ENCODE data around the gene NAA50. TPM values are rescaled to one million over a fixed set of nuclear protein-coding genes. Genes with fewer than 3 reads are reported as not detected.

Gene NAA50
- total RNA-seq, 1 donor: 169 TPM

DNA sequence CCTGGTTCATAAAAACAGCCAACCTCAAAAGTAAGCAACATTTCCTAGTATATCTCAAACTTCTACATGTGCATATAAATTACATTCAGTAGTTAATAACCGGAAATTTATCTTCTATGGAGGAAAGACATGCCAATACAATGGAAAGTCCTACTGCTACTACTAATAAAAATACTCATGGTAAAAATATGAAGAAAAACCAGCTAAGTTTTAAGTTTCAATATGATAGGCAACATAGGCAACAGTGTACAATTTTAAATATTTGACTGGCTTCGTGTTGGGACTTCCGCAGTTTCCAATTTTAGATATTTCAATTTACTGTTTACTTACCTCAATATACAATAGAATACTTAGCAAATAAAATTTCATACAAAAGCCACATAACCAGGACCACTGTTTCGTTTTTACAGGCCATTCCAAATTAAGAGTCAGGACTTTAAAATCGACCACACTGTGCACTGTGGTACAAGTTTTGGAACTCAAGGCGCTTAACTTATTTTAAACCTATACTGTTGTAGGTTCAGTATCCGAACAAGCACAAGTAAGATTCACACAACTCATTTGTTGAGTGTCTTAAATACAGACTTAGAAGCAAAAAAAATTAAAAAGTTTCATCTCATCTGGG, 2.9 kb downstream of the NAA50 start:
- Histone ChIP-seq H3K4me3 (ENCODE audit: insufficient read depth, low read length) (peak overlapping the region; percentile 93), H3K27ac (ENCODE audit: low read depth, low read length) (no peak overlapping the region), H3K36me3 (ENCODE audit: insufficient read depth, low read length) (no peaks in the 10 kb centered on the region), H3K79me2 (ENCODE audit: insufficient read depth, low read length) (peaks cover 91% of the 10 kb centered on the region), H3K4me1 (ENCODE audit: insufficient read depth, low read length) (peaks cover 43% of the 10 kb centered on the region), H3K27me3 (ENCODE audit: insufficient read depth, low read length) (no peaks in the 10 kb centered on the region), H3K4me2 (ENCODE audit: insufficient read depth, low read length) (peak overlapping the region; percentile 89), H4K20me1 (ENCODE audit: insufficient read depth, low read length) (peaks cover 43% of the 10 kb centered on the region), H3K9me3 (ENCODE audit: low read depth, low read length) (no peaks in the 10 kb centered on the region), H2AFZ (ENCODE audit: low read length) (no peak overlapping the region)
- DNase-seq (ENCODE audit: insufficient read length, low spot score, missing footprints): peak; percentile 68
- TF ChIP-seq CTCF (IDR thresholded peaks at IDR 0.05; ENCODE audit: extremely low read depth, low read depth, low read length): no peak

- peaks cover 56% of the 10 kb centered on the region for H4K20me1 ChIP-seq (ENCODE audit: insufficient read depth, low read length)
- DNase-seq (ENCODE audit: insufficient read length, low spot score, missing footprints): no peak
These were observed 4.4 kb downstream of the NAA50 start for GRCh38 chr3:113741620-113742019.

DNA sequence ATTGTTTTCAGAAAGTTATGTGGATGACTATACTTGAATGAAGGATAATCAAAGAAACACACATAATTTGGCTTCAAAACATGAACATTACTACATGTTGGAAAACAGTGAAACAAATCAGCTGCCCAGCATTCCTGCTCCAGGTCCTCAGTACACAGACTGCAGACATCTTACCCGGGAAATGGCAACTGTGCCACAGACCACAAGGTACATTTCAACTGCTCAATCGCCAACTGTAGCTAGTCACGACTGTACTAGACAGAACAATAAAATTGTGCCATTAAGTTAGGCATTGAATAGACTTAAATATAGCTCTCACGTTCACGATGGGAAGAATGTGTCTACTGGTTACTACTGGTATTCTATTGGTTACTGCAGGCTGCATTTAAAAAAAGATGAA, 5.0 kb downstream of the NAA50 start:
- H3K4me1 ChIP-seq (ENCODE audit: insufficient read depth, low read length): peaks cover 51% of the 10 kb centered on the region
- H2AFZ ChIP-seq (ENCODE audit: low read length): no peak overlapping the region
- H3K27ac ChIP-seq (ENCODE audit: low read depth, low read length): no peak overlapping the region
- H4K20me1 ChIP-seq (ENCODE audit: insufficient read depth, low read length): peaks cover 62% of the 10 kb centered on the region
- H3K9me3 ChIP-seq (ENCODE audit: low read depth, low read length): no peaks in the 10 kb centered on the region
- no peak for TF ChIP-seq CTCF (IDR thresholded peaks at IDR 0.05; ENCODE audit: extremely low read depth, low read depth, low read length)
- H3K27me3 ChIP-seq (ENCODE audit: insufficient read depth, low read length): no peaks in the 10 kb centered on the region
- H3K4me2 ChIP-seq (ENCODE audit: insufficient read depth, low read length): no peak overlapping the region
- H3K79me2 ChIP-seq (ENCODE audit: insufficient read depth, low read length): peaks cover 99% of the 10 kb centered on the region
- no peak overlapping the region for H3K4me3 ChIP-seq (ENCODE audit: insufficient read depth, low read length)
- DNase-seq (ENCODE audit: insufficient read length, low spot score, missing footprints): no peak
- H3K36me3 ChIP-seq (ENCODE audit: insufficient read depth, low read length): no peaks in the 10 kb centered on the region

More at GRCh38 chr3:113741620-113742019, 4.4 kb downstream of the NAA50 start:
- Histone ChIP-seq H3K27ac (ENCODE audit: low read depth, low read length) (no peak overlapping the region), H2AFZ (ENCODE audit: low read length) (no peak overlapping the region), H3K36me3 (ENCODE audit: insufficient read depth, low read length) (no peaks in the 10 kb centered on the region), H3K27me3 (ENCODE audit: insufficient read depth, low read length) (no peaks in the 10 kb centered on the region), H3K4me2 (ENCODE audit: insufficient read depth, low read length) (no peak overlapping the region), H3K4me3 (ENCODE audit: insufficient read depth, low read length) (no peak overlapping the region), H3K79me2 (ENCODE audit: insufficient read depth, low read length) (peaks cover 94% of the 10 kb centered on the region), H3K4me1 (ENCODE audit: insufficient read depth, low read length) (peaks cover 50% of the 10 kb centered on the region), H3K9me3 (ENCODE audit: low read depth, low read length) (no peaks in the 10 kb centered on the region)
- TF ChIP-seq CTCF (IDR thresholded peaks at IDR 0.05; ENCODE audit: extremely low read depth, low read depth, low read length): no peak

- peak; percentile 65 for DNase-seq (ENCODE audit: insufficient read length, low spot score, missing footprints)
These were observed 9.4 kb downstream of the NAA50 start for GRCh38 chr3:113736548-113737089.

More at GRCh38 chr3:113736548-113737089, 9.4 kb downstream of the NAA50 start:
- H4K20me1 ChIP-seq (ENCODE audit: insufficient read depth, low read length): peaks cover 58% of the 10 kb centered on the region
- H3K9me3 ChIP-seq (ENCODE audit: low read depth, low read length): no peaks in the 10 kb centered on the region
- peak; percentile 66 for TF ChIP-seq CTCF (IDR thresholded peaks at IDR 0.05; ENCODE audit: extremely low read depth, low read depth, low read length)
- no peaks in the 10 kb centered on the region for H3K36me3 ChIP-seq (ENCODE audit: insufficient read depth, low read length)
- H3K4me2 ChIP-seq (ENCODE audit: insufficient read depth, low read length): peak overlapping the region; percentile 46
- H3K79me2 ChIP-seq (ENCODE audit: insufficient read depth, low read length): peaks cover 98% of the 10 kb centered on the region
- peaks cover 27% of the 10 kb centered on the region for H3K4me1 ChIP-seq (ENCODE audit: insufficient read depth, low read length)
- peak overlapping the region; percentile 45 for H3K27ac ChIP-seq (ENCODE audit: low read depth, low read length)
- H2AFZ ChIP-seq (ENCODE audit: low read length): no peak overlapping the region
- no peak overlapping the region for H3K4me3 ChIP-seq (ENCODE audit: insufficient read depth, low read length)
- H3K27me3 ChIP-seq (ENCODE audit: insufficient read depth, low read length): no peaks in the 10 kb centered on the region
